SKM-1 treated with dmso at 0.1 percent for 144 hours (cell line): Measurements from ENCODE around the gene AGXT.

Experiments used
- DNase-seq: peaks from one replicate; lab custom pipeline; 2025; ENCODE audit not compliant: unreplicated experiment; lab: John Stamatoyannopoulos, UW

AGXT gene

GRCh38 chr2:240898108-240898730 is 29.6 kb downstream of the AGXT start:
- no peak for DNase-seq

- no peak for DNase-seq
Observed at GRCh38 chr2:240898731-240899467, 30.3 kb downstream of the AGXT start.

- DNase-seq = no peak
Observed at GRCh38 chr2:240899468-240899865, 30.8 kb downstream of the AGXT start.

- no peak for DNase-seq
Observed at GRCh38 chr2:240900141-240900860, 31.7 kb downstream of the AGXT start.

GRCh38 chr2:240901986-240902614 is 33.5 kb downstream of the AGXT start:
- DNase-seq = no peak

GRCh38 chr2:240902615-240903041 is 34.0 kb downstream of the AGXT start:
- no peak for DNase-seq

DNA sequence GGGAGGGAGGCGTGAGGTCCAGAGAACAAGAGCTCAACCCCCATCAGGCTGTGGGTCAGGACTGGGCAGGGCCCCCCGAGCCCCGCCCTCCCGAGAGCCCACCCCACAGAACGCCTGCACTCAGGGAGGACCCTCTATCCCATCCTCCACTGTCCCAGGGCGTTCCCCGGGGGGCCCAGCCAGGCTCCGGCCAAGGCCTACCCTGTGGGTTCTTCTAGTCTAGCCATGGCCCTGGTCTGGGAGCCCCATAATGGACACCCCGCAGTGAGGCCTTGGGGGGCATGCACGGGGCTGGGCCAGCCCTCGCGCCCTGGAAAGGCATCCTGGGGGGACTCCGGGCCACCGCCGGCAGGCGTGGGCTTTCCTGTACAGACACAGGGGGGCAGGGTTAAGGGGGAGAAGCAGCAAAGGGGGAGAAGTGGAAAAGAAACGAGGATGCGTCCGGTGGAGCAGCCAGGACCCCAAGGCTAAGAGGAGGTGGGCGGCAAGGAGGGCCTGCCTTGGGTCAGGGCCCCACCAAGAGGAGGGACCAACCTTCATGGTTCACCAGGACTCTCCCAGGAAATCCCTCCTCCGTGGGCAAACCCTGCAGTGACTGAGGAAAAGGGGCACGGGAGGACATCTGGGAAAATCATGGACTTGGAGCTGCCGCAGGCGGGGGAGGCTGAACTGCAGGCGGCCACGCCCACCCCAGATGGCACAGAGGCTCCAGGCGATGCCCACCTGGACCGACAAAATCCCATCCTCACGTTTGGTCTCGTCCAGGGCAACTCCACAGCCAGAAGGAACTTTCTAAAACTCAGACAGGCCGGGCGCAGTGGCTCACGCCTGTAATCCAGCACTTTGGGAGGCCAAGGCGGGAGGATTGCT is 34.8 kb downstream of the AGXT start:
- no peak for DNase-seq

GRCh38 chr2:240904216-240905175 is 35.9 kb downstream of the AGXT start:
- DNase-seq = no peak

GRCh38 chr2:240905176-240905781 is 36.7 kb downstream of the AGXT start:
- no peak for DNase-seq

DNA sequence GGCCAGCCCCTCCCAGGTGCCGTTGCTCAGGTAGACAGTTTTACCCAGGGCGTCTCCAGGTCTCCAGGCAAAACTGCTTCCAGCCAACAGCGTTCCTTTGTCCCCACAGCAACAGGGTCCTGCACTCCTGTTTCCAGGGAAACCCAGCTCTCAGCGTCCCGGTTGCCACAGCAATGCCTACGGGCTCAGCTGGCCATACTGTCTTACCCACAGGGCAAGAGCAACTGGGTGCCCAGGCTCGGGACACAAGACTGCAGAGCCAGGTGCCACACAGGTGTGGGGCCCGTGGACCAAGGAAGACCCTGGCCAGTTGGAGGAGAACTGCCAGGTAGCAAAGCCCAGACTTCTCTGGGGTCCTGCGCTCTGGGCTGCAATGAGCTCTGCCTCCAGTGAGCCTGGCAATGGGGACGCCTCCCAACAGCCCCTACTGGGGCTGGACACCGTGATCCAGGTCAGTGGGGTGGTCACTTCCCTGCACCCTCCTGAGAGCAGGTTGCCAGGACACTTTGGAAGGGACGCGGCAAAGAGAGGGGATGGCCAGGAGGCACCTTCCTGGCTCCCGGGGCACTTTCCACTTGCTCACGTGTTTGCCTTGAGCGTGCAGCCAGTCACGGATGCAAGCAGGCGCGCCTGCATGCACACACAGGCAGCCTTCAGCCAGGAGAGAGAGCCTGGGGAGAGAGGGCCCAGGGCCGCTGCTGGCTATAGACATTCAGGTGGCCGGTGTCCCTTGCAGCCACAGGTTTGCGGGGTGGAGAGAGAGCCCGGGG is 37.7 kb downstream of the AGXT start, which contains the start of gene CROCC2:
CROCC2 (plus strand) TSS at position 196 of the 770 bp plus-strand sequence; CDS start at position 374, 178 bp downstream.
- no peak for DNase-seq

DNA sequence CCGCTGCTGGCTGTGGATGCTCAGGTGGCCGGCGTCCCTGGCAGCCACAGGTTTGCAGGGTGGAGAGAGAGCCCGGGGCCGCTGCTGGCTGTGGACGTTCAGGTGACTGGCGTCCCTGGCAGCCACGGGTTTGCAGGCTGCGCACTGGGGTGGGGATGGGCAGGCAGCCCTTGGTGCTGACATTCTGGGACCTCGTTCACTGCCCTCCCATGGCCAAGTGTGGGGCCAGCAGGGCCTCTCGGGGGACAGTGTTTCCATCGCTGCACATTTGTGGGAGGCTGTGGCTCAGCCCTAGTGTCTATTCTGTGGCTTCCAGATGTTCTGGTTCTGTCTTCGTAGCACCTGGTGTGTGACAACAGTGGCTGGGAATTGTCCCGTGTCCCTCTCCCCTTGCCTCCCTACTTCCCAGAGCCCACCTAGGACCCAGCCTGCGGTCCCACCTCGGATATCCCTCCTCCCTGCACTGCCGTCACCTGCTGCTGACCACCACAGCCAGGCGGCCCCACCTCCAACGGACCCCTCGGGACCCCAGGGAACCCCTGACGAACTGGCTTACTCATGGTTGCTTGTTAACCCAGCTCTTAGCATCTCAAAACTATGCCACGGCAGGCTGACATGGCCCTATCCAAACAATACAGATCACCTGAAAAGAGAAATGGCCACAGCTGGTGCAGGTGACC is 38.4 kb downstream of the AGXT start:
- DNase-seq = no peak

DNA sequence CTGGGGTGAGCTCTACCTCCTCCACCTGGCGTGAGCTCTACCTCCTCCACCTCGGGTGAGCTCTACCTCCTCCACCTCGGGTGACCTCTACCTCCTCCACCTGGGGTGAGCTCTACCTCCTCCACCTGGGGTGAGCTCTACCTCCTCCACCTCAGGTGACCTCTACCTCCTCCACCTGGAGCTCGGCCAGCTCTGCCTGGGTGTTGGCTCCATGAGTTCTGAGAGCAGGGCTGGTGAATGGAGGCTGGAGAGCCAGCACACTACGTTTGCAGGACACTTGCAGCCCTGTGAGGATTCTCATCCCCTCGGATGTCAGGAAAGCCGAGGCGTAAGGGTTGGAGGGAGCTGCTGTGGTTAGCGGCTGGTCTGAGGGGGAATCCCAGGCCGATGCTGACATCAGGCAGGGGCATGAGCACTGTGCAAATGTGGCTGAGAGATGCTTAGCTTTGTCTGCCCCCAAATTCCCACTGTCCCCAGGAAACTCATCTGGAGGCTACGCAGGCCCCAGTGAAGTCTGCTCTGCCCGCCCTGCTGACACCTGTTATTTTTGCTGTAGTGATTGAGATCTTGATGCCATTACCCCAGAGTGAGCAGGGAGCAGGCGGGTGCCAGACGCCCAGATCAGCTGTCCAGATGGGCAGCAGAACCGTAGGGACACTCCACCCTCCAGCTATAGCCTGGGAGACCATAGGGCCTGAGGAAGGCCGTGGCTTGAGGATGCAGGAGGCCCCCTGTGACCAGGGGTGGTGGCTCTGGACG is 40.8 kb downstream of the AGXT start:
- DNase-seq = no peak

GRCh38 chr2:240911641-240912265 is 43.1 kb downstream of the AGXT start:
- no peak for DNase-seq

GRCh38 chr2:240912878-240913809 is 44.5 kb downstream of the AGXT start:
- DNase-seq = no peak
